Spleen (tissue), 7 donors: ENCODE measurements around the gene PLCH2.

Source experiments
- POLR2AphosphoS5 ChIP-seq, 3 donors: sonication (generic); formaldehyde crosslinking; IDR thresholded peaks; one replicate each; pipeline ENCODE4 v1.5.1; 2017; ENCODE audit warnings: antibody characterized with exemption in 3 of 3
- TF ChIP-seq, protein P1 (sequence below), 11 experiments: fragments of 200-600 bp in 7 of 11; fragments of 450-650 bp in 4 of 11; sonication (generic) in 4 of 11; IDR thresholded peaks in 8 of 11; conservative IDR thresholded peaks in 3 of 11; 1 replicate in 7 of 11; 2 replicates in 4 of 11; pipeline versions ENCODE4 v1.4.0 to v1.8.0; 2016 to 2021; ENCODE audit warnings: antibody characterized with exemption in 11 of 11, inconsistent platforms in 4 of 11, mild to moderate bottlenecking in 1 of 11
- donor health status: DM: no; HTN: no; CAD: no; lungs with moderate emphysema.
- donor health status: DM: no; HTN: no; CAD: no.
- donor health status: DM: no; HTN: no; CAD: no.

GRCh38 chr1:2465371-2466269 lies 10.5 kb upstream of the PLCH2 start:
- TF ChIP-seq, protein P1, sequence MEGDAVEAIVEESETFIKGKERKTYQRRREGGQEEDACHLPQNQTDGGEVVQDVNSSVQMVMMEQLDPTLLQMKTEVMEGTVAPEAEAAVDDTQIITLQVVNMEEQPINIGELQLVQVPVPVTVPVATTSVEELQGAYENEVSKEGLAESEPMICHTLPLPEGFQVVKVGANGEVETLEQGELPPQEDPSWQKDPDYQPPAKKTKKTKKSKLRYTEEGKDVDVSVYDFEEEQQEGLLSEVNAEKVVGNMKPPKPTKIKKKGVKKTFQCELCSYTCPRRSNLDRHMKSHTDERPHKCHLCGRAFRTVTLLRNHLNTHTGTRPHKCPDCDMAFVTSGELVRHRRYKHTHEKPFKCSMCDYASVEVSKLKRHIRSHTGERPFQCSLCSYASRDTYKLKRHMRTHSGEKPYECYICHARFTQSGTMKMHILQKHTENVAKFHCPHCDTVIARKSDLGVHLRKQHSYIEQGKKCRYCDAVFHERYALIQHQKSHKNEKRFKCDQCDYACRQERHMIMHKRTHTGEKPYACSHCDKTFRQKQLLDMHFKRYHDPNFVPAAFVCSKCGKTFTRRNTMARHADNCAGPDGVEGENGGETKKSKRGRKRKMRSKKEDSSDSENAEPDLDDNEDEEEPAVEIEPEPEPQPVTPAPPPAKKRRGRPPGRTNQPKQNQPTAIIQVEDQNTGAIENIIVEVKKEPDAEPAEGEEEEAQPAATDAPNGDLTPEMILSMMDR (IDR thresholded peaks at IDR 0.05 in 8 of 11, conservative IDR thresholded peaks at IDR 0.05 in 3 of 11): no peak
- TF ChIP-seq POLR2AphosphoS5 (IDR thresholded peaks at IDR 0.05): no peak
